AG04449 (cell line): ENCODE measurements around the gene CDH18.
"Not testable (repeated sequence)": the region's sequence is repeated elsewhere in the genome, so short reads cannot be mapped to it uniquely, and the experiment has no call there.

Source experiments
- CTCF ChIA-PET: fragments of 350-600 bp; formaldehyde crosslinking; extraction: SDS; loops from one replicate; lab custom pipeline; 2021; ENCODE audit warnings: antibody characterized with exemption; lab: Yijun Ruan, JAX
- POLR2A ChIA-PET: fragments of 400-600, 350-600 bp; formaldehyde crosslinking; extraction: SDS; loops from one replicate; lab custom pipeline; 2020; ENCODE audit warnings: antibody characterized with exemption, inconsistent platforms; lab: Yijun Ruan, JAX
- DNase-seq: peaks from one replicate; pipeline ENCODE4 v3.0.0-alpha.2; 2010; ENCODE audit warnings: low read depth, low spot score
- H3K4me3 ChIP-seq: 2 replicates; pipeline ENCODE4 v1.5.1; 2011; ENCODE audit warnings: low read depth, mild to moderate bottlenecking, control low read depth, low read length
- TF ChIP-seq, protein P1 (sequence below): IDR thresholded peaks from one replicate; pipeline ENCODE4 v1.5.1; 2011; ENCODE audit warnings: mild to moderate bottlenecking, moderate library complexity, low read length, control low read depth, inconsistent platforms; ENCODE audit not compliant: insufficient read depth; ENCODE audit errors: missing control alignments

The CDH18 gene

GRCh38 chr5:19802686-19803085 is 185.3 kb downstream of the CDH18 start:
- ChIA-PET POLR2A (no interaction called here), CTCF (no interaction called here)
- DNase-seq: no peak
- TF ChIP-seq, protein P1, sequence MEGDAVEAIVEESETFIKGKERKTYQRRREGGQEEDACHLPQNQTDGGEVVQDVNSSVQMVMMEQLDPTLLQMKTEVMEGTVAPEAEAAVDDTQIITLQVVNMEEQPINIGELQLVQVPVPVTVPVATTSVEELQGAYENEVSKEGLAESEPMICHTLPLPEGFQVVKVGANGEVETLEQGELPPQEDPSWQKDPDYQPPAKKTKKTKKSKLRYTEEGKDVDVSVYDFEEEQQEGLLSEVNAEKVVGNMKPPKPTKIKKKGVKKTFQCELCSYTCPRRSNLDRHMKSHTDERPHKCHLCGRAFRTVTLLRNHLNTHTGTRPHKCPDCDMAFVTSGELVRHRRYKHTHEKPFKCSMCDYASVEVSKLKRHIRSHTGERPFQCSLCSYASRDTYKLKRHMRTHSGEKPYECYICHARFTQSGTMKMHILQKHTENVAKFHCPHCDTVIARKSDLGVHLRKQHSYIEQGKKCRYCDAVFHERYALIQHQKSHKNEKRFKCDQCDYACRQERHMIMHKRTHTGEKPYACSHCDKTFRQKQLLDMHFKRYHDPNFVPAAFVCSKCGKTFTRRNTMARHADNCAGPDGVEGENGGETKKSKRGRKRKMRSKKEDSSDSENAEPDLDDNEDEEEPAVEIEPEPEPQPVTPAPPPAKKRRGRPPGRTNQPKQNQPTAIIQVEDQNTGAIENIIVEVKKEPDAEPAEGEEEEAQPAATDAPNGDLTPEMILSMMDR: no peak
- H3K4me3 ChIP-seq: no peak overlapping the region

- CTCF ChIA-PET: no interaction called here
- TF ChIP-seq, protein P1: peak; percentile 17
- POLR2A ChIA-PET: no interaction called here
- H3K4me3 ChIP-seq: no peak overlapping the region
- DNase-seq: no peak
These were observed 192.8 kb downstream of the CDH18 start for GRCh38 chr5:19795218-19795617.

DNA sequence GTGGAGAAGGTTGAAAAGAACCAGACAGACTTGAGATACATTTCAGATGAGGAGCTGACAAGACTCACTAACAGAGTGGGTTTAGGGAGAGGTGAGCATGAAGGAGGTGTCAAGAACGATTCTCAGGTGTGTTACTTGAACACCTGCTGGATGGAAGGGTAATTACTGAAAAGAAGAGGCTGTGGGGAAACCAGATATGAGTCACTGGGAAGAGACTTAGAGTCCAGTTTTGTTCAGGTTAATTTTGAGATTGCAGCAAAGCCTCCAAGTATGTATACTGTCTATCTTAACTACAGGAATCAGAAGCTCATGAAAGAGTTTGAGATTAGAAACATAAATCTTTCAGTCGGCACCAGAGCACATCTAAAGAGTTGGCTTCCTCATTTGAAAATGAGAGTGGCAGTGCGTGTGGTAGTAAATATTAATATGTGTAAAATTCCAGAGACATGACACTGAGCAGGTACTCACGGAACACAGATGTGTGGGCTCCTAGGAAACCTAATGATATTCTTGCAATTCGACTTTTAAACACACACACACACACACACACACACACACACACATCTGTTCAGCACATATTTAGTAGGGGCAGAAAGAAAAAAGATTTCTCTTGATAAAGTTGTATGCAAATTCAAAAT is 197.1 kb downstream of the CDH18 start:
- TF ChIP-seq, protein P1: no peak
- no peak for DNase-seq
- H3K4me3 ChIP-seq: no peak overlapping the region
- CTCF ChIA-PET: no interaction called here
- POLR2A ChIA-PET: no interaction called here

GRCh38 chr5:19782566-19782965 is 205.4 kb downstream of the CDH18 start:
- TF ChIP-seq, protein P1: no peak
- DNase-seq: no peak
- no peak overlapping the region for H3K4me3 ChIP-seq
- CTCF ChIA-PET: no interaction called here
- POLR2A ChIA-PET: no interaction called here

DNA sequence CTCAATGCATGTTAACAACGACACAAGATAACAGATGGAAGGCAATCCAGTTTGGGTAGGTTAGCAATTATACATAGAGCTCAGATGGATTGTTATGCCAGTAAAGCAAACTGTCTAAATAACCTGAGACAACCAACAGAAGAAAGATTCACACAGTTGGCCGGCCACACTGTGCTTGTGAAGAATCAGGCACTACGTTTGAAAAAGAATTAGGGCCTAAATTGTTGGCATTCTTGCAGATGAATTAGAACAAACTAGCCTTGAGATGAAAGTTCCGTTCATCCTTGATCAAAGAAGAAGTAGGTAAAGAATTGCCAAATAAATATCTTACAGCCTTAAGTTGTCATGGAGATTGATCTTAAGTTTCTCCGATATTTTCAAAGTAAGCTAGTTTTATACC is 210.6 kb downstream of the CDH18 start:
- TF ChIP-seq, protein P1: no peak
- no peak overlapping the region for H3K4me3 ChIP-seq
- ChIA-PET CTCF (no interaction called here), POLR2A (no interaction called here)
- DNase-seq: no peak

DNA sequence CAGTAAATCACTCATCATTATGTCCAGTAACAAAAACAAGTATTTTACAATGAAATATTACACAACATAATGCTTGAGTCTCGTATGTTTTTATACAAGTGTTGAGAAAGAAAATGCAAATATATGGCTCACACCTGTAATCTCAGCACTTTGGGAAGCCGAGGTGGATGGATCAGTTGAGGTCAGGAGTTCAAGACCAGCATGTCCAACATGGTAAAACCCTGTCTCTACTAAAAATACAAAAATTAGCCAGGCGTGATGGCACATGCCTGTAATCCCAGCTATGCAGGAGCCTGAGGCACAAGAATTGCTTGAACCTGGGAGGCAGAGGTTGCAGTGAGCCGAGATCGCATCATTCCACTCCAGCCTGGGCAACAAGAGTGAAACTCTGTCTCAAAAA is 211.1 kb downstream of the CDH18 start:
- DNase-seq, CTCF ChIA-PET, H3K4me3 ChIP-seq, POLR2A ChIA-PET: not testable (repeated sequence)
